Neural cell (in vitro differentiated cells): ENCODE measurements around the gene SFTPA1. TPM values are rescaled to one million over a fixed set of nuclear protein-coding genes. Genes with fewer than 3 reads are reported as not detected.

Experiments
- H2AFZ ChIP-seq: fragments of 200-600, 300-800 bp; sonication (generic), shearing (Covaris generic); 2 replicates; pipeline ENCODE4 v1.6.0; 2014; ENCODE audit warnings: low read depth, mild to moderate bottlenecking, antibody characterized with exemption, low read length, moderate library complexity
- H3F3A ChIP-seq: fragments of 200-600 bp; shearing (Covaris generic); 2 replicates; pipeline ENCODE4 v1.6.1; 2016; ENCODE audit warnings: mild to moderate bottlenecking, moderate library complexity, mixed read lengths, antibody characterized with exemption, low read length; ENCODE audit not compliant: insufficient read depth, poor library complexity, severe bottlenecking
- H3K27ac ChIP-seq: fragments of 200-600, 300-800 bp; sonication (generic), shearing (Covaris generic); 2 replicates; pipeline ENCODE4 v1.5.1; 2014; ENCODE audit warnings: mild to moderate bottlenecking, low read length, moderate library complexity
- H3K27me3 ChIP-seq: fragments of 300-800, 200-600 bp; sonication (generic), shearing (Covaris generic); 2 replicates; pipeline ENCODE4 v1.6.0; 2014; ENCODE audit warnings: mild to moderate bottlenecking, low read depth, low read length, moderate library complexity; ENCODE audit not compliant: insufficient read depth
- H3K36me3 ChIP-seq: fragments of 300-800, 200-600 bp; sonication (generic), shearing (Covaris generic); 2 replicates; pipeline ENCODE4 v1.5.1; 2014; ENCODE audit warnings: mild to moderate bottlenecking, antibody characterized with exemption, low read length, moderate library complexity; ENCODE audit not compliant: insufficient read depth
- H3K4me2 ChIP-seq: fragments of 300-800, 200-600 bp; sonication (generic), shearing (Covaris generic); 2 replicates; pipeline ENCODE4 v1.6.0; 2014; ENCODE audit warnings: mild to moderate bottlenecking, low read length
- H3K4me3 ChIP-seq: fragments of 300-800, 200-600 bp; sonication (generic), shearing (Covaris generic); 2 replicates; pipeline ENCODE4 v1.5.1; 2014; ENCODE audit warnings: mild to moderate bottlenecking, low read length, moderate library complexity
- H3K79me2 ChIP-seq: fragments of 200-600 bp; shearing (Covaris generic); replicated peaks from 2 replicates; pipeline ENCODE4 v1.6.0; 2014; ENCODE audit warnings: mild to moderate bottlenecking, low read length, moderate library complexity; ENCODE audit not compliant: insufficient read depth
- H3K9ac ChIP-seq: fragments of 300-800, 200-600 bp; sonication (generic), shearing (Covaris generic); 2 replicates; pipeline ENCODE4 v1.6.1; 2016; ENCODE audit warnings: mild to moderate bottlenecking, low read length, mixed read lengths
- H3K9me2 ChIP-seq: fragments of 200-600 bp; shearing (Covaris generic); 2 replicates; pipeline ENCODE4 v1.6.1; 2016; ENCODE audit warnings: mild to moderate bottlenecking, low read length, mixed read lengths; ENCODE audit not compliant: insufficient read depth
- H3K9me3 ChIP-seq: fragments of 200-600, 300-800 bp; sonication (generic), shearing (Covaris generic); 2 replicates; pipeline ENCODE4 v1.6.1; 2016; ENCODE audit warnings: mild to moderate bottlenecking, mixed run types, low read length, moderate library complexity, mixed read lengths
- H4K20me1 ChIP-seq: fragments of 200-600 bp; shearing (Covaris generic); 2 replicates; pipeline ENCODE4 v1.6.1; 2016; ENCODE audit warnings: mild to moderate bottlenecking, mixed run types; ENCODE audit not compliant: insufficient read depth
- CTCF ChIP-seq: fragments of 450-650 bp; IDR thresholded peaks from 2 replicates; pipeline ENCODE4 v1.5.1; 2014; ENCODE audit warnings: antibody characterized with exemption, mild to moderate bottlenecking, moderate library complexity; ENCODE audit not compliant: poor library complexity, severe bottlenecking
- EZH2 ChIP-seq: fragments of 200-600, 300-800 bp; shearing (Covaris generic), sonication (generic); IDR thresholded peaks from 2 replicates; pipeline ENCODE4 v1.6.1; 2014; ENCODE audit warnings: antibody characterized with exemption, low read length, borderline replicate concordance, mild to moderate bottlenecking; ENCODE audit not compliant: insufficient read depth, poor library complexity, severe bottlenecking
- MXI1 ChIP-seq: fragments of 450-650 bp; conservative IDR thresholded peaks from 2 replicates; pipeline ENCODE4 v1.6.1; 2014; ENCODE audit warnings: antibody characterized with exemption, mild to moderate bottlenecking; ENCODE audit not compliant: poor library complexity, severe bottlenecking
- POLR2AphosphoS5 ChIP-seq: IDR thresholded peaks from 2 replicates; pipeline ENCODE4 v1.6.1; 2012
- RAD21 ChIP-seq: fragments of 450-650 bp; conservative IDR thresholded peaks from 2 replicates; pipeline ENCODE4 v1.6.1; 2014; ENCODE audit warnings: antibody characterized with exemption, mild to moderate bottlenecking, moderate library complexity
- REST ChIP-seq: IDR thresholded peaks from 2 replicates; pipeline ENCODE4 v1.6.1; 2012; ENCODE audit warnings: borderline replicate concordance
- SMC3 ChIP-seq: fragments of 450-650 bp; conservative IDR thresholded peaks from 2 replicates; pipeline ENCODE4 v1.6.1; 2014; ENCODE audit warnings: antibody characterized with exemption, mild to moderate bottlenecking, moderate library complexity; ENCODE audit not compliant: poor library complexity
- TAF1 ChIP-seq: IDR thresholded peaks from 2 replicates; pipeline ENCODE4 v1.6.1; 2012; ENCODE audit warnings: low read depth
- polyA plus RNA-seq: library from polyadenylated mRNA; depleted of rRNA; stranded (reverse); fragments of >200 nt; gene quantifications from 2 replicates; pipeline ENCODE4 v1.2.3, GENCODE V29; 2014

The SFTPA1 gene
- polyA plus RNA-seq, 1 donor from 2014 or later = not detected

- Histone ChIP-seq H3F3A (no peaks in the 10 kb centered on the region), H3K79me2 (no peaks in the 10 kb centered on the region), H3K9ac (no peak overlapping the region), H4K20me1 (no peaks in the 10 kb centered on the region), H3K9me3 (no peaks in the 10 kb centered on the region), H3K27ac (no peak overlapping the region), H3K36me3 (no peaks in the 10 kb centered on the region), H3K4me3 (no peak overlapping the region), H3K27me3 (no peaks in the 10 kb centered on the region), H2AFZ (no peak overlapping the region), H3K9me2 (no peaks in the 10 kb centered on the region), H3K4me2 (no peak overlapping the region)
- TF ChIP-seq CTCF (no peak), MXI1 (no peak), REST (no peak), SMC3 (no peak)
Observed at GRCh38 chr10:79627075-79627474, 16.3 kb downstream of the SFTPA1 start.

- H4K20me1 ChIP-seq = no peaks in the 10 kb centered on the region
- no peaks in the 10 kb centered on the region for H3K27me3 ChIP-seq
- no peak overlapping the region for H3K9ac ChIP-seq
- H3K27ac ChIP-seq = no peak overlapping the region
- no peaks in the 10 kb centered on the region for H3F3A ChIP-seq
- H3K4me3 ChIP-seq = no peak overlapping the region
- no peak for TF ChIP-seq RAD21
- TF ChIP-seq CTCF = no peak
- no peak for TF ChIP-seq POLR2AphosphoS5
- no peak for TF ChIP-seq EZH2
- TF ChIP-seq REST = no peak
- no peak for TF ChIP-seq TAF1
- no peak for TF ChIP-seq SMC3
- no peak for TF ChIP-seq MXI1
- no peaks in the 10 kb centered on the region for H3K36me3 ChIP-seq
- no peak overlapping the region for H3K4me2 ChIP-seq
- H2AFZ ChIP-seq = no peak overlapping the region
- no peaks in the 10 kb centered on the region for H3K9me3 ChIP-seq
- no peaks in the 10 kb centered on the region for H3K9me2 ChIP-seq
- H3K79me2 ChIP-seq = no peaks in the 10 kb centered on the region
Observed at GRCh38 chr10:79628083-79628482, 17.3 kb downstream of the SFTPA1 start.
